UCSD-AML1 (cell line): Measurements from ENCODE around the gene TNFRSF13B.
A peak's percentile ranks its signal among the peaks of the same experiment; 100 is the strongest.
"Not testable (repeated sequence)": the region's sequence is repeated elsewhere in the genome, so short reads cannot be mapped to it uniquely, and the experiment has no call there.

Experiments used
- DNase-seq: peaks from one replicate; lab custom pipeline; 2025; ENCODE audit not compliant: unreplicated experiment; lab: John Stamatoyannopoulos, UW

TNFRSF13B gene

DNA sequence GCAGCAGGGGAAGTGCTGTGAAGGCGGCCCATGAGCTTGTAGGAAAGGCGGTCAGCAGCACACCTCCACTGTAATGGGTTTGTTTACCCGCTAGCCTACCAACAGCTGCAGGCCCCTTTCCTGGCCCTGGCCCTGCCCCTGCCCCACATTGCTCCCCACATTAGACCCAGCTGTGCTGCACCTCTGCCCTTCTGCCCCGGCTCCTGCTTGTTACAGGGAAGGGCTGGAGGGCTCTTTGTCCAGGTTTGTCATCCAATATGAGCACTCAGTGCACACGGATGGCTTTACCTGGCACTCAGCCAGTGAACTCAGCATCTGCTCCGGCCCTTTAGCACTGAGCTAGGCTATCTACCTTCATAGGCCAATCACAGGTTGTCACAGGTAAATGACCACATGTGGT, 36.0 kb upstream of the TNFRSF13B start:
- not testable (repeated sequence) for DNase-seq

- DNase-seq, result not testable (repeated sequence)
Measured at GRCh38 chr17:17004997-17005614, 33.2 kb upstream of the TNFRSF13B start.

DNA sequence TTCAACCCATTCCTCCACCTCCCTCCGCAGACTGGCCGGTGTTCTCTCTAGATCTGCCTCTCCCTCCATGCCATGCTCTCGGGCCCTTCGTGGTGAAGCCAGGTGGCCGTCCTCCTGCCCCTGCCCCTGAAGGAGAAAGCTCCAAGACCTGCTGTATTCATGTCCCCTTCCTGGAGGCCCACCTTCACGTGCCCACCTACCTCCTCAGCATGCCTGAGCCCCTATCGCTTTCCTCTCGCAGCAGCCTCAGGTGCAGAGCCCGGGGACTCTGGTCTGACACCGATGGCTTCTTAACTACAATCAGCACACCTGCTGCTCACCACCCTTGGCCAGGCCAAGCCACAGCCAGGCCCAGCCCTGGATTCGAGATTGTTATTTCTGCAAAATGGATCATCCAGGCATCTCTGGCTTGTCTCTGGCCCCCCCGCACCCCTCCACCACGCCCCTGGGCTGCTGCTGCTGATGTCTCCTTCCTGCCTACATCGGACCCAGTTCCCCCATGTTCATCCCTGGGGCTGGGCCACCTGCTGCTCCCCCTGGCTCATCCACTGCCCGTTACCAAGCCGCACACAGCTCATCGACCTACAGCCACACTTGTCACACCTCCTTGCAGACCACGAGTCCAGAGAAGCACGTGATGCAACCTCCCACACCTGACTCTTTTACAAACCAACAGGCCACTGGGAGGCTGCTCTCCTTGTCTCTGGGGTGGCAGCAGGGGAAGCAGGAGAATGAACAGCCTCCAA, 32.5 kb upstream of the TNFRSF13B start:
- DNase-seq, result no peak

GRCh38 chr17:17002731-17003715, 31.1 kb upstream of the TNFRSF13B start:
- DNase-seq, result not testable (repeated sequence)

- peak; percentile 74 for DNase-seq
Measured at GRCh38 chr17:17001874-17002520, 30.1 kb upstream of the TNFRSF13B start.

GRCh38 chr17:17001076-17001777, 29.3 kb upstream of the TNFRSF13B start:
- no peak for DNase-seq

GRCh38 chr17:16999931-17000625, 28.2 kb upstream of the TNFRSF13B start:
- no peak for DNase-seq

DNA sequence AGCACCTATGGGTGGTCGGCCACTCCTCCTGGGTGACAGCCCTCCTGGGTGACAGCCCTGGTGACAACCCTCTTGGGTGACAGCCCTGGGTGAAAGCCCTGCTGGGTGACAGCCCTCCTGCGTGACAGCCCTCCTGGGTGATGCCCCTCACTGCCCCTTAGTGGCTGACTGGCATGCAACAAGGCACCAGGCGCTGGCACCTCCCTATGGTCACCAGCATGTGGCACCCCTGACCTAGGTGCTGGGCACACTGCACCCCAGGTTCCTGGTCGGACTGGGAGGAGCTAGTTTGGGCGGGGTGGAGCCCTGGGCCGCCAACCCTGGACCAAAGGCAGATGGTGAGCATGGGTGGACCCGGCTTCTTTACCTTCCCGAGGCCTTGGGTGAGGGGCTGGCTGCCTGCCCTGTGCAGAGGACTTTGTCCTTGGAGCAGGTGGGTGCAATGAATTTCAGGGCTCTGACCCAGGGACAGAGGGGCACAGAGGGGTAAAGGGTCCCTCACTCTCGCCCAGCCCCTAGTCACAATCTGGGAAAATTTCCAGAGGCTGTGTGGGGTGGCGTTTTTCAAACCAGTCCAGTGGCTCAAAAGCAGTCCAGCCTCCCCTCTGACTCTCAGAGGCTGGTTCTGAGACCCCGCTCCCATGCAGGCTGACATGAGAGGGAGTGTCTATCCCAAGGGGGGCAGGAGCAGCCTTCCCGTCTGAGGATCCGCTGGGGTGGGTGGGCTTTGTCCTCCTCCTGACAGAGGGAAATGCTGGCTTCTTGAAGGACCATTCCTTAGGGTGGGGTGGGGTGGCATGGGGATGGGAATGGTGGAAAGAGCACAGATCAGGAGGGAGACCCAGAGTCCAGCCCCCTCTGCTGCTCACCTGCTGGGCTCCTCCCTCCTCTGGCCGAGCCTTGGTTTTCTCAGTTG, 25.9 kb upstream of the TNFRSF13B start:
- no peak for DNase-seq

DNA sequence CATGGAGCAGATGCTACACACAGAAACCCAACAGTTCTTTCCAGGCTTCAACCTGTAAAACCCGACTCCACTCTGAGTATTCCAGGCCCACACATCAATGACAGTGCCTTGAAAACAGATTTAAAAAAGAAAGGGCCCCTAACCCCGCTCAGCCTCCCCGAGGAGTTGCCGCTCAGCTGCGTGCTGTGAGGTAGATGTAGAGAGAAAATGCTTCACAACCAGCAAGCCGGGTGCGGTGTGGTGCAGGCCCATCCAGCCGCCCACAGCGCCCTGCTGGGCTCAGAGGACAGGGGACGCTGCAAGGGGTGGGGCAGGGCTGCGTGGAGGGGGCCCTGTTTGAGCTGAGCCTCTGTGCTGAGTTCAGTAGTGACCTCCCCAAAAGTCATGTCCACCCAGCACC, 24.8 kb upstream of the TNFRSF13B start:
- not testable (repeated sequence) for DNase-seq

GRCh38 chr17:16995930-16996329, 24.0 kb upstream of the TNFRSF13B start:
- no peak for DNase-seq

DNA sequence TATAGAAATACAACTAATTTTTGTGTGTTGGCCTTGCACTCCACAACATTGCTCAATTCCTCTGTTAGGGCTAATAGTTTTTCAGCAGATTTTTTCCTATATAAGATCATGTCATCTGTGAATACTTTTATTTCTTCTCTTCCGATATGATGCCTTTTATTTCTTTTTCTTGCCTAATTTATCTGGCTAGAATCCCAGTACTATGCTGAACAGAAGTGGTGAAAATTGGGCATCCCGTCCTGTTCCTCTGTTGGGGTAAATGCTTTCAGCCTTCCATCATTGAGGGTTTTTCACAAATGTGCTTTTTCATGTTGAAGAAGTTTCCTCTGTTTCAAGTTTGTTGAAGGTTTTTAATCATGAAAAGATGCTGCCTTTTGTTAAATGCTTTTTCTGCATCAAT, 22.7 kb upstream of the TNFRSF13B start:
- no peak for DNase-seq

GRCh38 chr17:16991349-16992009, 19.6 kb upstream of the TNFRSF13B start:
- peak; percentile 73 for DNase-seq

DNA sequence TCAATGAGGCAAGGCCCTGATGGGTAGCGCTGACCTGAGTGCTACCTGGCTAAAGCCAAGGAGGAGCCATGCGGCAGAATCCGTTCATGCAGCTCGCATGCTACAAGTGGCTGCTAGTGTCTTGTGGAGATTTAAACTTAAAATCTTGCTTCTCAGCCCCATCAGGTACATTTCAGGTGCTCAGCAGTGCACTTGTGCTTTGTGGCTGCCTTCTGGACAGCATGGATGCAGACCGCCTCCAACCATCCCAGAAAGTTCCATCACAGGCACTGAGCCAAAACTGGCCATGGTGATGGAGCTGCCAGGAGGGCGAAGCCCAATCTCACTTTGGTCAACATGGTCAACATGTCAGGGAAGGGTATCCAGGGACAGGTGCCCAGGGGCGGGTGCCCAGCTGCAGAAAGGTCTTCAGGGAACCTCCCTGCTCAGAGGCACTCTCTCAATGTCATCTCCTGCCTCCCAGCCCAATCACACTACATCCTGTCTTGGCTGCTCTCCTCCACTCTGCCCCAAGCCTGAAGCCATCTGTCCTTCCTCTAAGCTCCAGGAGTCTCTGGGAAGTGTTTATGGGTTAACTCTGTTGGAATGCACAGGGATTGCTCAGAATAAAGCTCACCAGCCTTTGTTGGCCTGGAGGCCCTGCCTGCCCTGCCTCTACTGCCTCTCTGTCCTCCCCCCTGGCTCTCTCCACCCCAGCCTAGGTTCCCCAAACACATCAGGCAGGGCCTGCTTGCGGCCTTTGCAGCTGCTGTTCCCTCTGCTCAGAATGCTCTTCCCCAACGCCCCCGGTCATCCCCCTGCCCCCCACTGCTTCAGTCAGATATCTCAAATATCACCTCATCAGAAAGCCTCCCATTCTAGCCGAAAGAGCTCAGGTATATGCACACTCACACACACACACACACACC, 18.3 kb upstream of the TNFRSF13B start:
- no peak for DNase-seq

GRCh38 chr17:16989230-16989952, 17.5 kb upstream of the TNFRSF13B start:
- DNase-seq, result no peak

DNA sequence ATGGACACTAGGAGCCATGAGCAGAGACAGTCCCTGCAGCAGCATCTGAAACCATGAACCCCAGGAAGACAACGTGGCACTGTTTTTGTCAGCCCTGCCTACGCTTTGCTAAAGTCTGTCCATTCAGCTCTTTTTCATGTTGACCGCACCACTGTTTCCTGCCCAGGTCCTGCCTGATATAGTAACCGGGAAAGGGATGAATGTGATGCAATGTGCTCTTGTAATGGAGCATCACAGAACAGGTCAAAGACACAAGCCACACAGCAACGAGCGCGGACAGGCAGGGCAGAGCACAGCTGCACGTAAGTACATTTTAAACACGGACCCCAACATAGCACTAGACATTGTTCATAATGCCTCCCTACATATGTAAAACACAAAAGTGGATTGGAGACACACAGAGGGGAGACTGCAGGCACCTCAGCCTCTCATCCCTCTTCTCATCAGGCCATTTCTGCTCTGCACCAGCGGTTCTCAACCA, 16.9 kb upstream of the TNFRSF13B start:
- DNase-seq, result no peak

DNA sequence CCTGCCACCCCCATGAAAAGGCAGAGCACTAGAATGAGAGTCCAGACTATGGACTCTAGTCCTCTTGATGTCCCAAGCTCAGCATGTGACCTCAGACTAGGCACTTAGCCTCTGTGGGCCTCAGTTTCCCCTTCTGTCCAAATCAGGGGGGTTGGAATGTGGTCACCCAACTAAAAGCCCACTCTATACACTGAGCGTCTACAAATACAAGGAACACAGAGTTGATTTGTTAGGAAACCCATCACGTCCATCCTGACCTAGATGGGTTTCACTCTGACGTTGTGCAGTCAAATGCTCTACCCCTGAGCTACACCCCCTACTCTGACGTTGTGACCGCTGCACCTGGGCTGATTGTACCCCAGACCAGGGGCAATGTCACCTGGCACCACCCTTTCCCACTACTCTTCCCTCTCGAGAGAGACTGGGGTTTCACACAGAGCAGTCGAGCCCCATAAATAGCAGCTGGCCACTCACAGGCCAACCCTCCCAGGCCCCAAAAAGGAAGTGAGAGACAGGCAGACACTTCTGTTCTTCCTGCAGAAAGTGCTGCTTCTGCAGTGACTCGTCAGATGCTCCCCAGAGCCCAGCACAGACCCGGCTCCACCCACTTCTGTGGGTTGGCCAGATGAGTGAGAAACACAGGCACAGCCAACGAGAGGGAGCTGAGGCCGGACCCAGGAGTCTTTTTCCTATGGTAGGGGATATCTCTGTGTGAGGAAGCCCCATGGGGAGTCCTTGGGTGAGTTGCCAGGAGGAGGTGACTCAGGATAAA, 16.1 kb upstream of the TNFRSF13B start:
- peak; percentile 75 for DNase-seq
